Activated CD8-positive, alpha-beta memory T cell treated with anti-CD3 and anti-CD28 coated beads, Interleukin-2, amount 50 U/mL, for 24 hours (primary cell): ENCODE measurements around the gene RGS6.

ENCODE experiments used
- DNase-seq: peaks from one replicate; pipeline ENCODE4 v3.0.0-alpha.2; 2020; ENCODE audit errors: extremely low read depth

Gene RGS6

GRCh38 chr14:72499746-72500145, 567.5 kb downstream of the RGS6 start:
- DNase-seq: no peak

- no peak for DNase-seq
Observed at GRCh38 chr14:72500234-72500838, 568.1 kb downstream of the RGS6 start.

DNA sequence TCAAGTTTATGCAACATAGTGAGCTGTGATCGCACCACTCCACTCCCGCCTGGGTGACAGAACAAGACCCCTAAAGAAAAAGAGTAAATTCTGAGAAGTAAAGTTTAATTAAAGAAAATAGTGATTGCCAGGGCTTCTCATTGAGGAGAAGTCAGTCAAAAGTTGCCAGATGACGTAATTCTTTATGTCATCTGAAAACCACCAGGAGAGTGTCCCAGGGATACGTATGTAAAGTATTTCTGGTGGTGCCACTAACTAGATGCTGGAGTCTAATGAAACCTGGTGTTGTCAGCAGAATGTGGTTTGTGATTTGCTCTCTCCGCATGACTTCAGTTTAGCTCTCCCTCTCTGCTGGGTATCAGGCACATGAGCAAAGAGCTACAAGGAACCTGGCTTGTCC, 569.2 kb downstream of the RGS6 start:
- no peak for DNase-seq

DNA sequence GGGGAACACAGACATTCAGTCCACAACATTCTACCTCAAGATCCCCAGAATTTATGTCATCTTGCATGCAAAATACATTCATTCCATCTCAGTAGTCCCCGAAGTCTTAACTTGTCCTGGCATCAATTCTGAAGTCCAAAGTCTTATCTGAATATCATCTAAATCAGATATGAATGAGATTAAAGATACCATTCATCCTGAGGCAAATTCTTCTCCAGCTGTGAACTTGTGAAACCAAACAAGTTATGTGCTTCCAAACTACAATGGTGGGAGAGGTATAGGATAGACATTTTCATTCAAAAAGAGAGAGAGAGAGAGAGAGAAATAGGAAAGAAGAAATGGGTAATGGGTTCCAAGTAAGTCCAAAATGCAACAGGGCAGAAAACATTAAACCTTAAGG, 571.0 kb downstream of the RGS6 start:
- no peak for DNase-seq

DNA sequence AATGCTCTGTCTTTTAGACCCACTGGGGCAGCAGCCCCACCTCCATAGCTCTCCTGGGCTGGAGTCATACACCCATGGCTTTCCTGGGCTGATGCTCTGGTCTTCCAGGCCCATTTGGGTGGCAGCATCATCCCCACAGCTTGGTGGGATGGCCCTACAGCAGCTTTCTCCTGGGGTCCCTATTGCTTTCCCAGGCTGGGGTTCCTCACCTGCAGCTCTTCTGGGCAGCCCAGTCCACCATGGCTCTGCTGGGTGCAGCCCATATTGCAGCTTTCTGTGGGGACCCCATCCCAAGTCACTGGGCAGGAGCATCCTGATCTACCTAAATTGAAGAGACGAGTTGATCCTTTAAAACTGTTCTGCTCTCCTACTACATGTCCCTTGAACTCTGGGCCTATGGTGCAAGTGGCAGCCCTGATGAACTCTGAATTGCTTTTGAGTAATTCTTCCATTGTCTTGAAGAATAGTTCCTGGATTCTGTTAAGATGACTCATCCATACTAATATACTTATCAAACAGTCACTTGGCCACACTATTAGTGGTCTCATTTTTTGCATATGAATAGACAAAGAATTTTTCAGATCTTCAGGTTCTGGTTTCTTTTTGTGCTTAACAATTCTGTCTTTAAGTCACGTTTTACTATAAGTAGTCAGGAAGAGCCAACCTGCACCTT, 571.6 kb downstream of the RGS6 start:
- no peak for DNase-seq

DNA sequence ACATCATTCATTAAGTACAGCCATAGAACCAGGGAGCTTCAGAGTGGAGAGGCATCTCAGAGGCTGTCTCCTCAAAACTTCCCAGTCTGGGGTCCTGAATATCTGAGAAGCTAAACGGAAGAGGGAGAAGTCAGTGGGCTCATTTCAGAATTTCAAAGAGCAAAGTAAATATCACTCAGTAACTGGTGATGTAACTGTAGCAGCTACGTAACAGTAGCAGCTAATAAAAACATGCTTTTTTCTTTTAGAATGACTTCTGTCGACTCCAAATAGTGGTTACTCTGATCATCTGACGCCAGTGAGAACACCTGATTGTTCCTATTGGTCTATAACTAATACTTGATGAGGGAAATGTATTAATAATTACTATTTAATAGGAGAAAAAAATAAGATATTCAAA, 578.3 kb downstream of the RGS6 start:
- DNase-seq: no peak

DNA sequence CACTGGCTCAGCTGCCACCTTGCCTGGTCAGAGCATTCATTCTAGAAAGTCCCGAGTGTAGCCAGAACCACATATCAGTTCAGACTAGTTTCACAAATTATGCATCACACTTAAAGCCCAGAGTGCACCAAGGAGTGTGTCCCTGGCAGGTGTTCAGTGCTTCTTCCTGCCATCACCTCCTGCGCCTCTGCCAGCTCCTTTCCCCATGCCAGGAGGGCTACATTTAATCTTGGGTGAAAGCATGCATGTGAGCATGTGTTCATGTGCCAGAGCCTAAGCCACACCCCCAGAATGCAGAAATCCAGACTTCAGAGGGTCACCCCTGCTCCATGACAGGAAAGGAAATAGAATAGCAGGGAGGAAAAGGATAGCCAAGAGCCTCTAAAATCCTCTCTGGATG, 580.1 kb downstream of the RGS6 start:
- DNase-seq: no peak

DNA sequence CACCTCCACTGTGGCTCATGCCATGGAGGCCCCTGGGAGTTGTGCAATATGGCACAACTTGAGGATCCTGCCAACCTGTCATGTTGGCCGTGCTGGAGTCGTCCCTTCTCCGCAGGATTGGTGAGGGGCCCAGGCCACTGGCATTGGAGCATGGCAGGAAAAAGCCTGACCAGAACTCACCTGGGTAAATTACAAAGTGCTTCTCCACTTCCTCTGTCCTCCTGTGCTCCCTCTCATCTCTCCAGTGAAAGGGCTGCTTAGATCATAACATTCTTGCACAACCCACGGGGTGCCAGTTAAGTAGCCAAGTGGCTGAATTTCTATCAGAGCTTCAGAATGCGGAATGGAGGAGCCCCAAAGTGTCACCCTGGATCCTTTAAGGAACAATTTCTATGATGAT, 580.7 kb downstream of the RGS6 start:
- no peak for DNase-seq

- DNase-seq: no peak
Observed at GRCh38 chr14:72513346-72513745, 581.1 kb downstream of the RGS6 start.

GRCh38 chr14:72513965-72514659, 581.9 kb downstream of the RGS6 start:
- no peak for DNase-seq

DNA sequence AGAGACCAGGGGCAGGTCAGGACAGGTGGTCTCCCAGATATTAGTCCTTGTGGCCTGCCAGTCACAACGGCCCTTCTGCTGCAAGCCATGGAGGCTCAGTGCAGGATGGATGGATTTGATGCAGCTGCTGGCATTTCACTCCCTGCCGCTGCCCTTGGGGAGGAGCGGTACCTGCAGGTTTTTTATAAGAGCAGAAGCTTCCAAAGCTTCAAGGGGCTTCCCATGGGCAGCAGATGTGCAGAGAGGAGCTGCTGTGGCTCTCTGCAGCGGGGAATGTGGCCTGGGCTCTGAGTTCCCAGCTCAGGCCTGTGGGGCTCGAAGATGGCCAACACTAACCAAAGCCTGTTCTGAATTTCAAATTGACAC, 582.4 kb downstream of the RGS6 start:
- DNase-seq: no peak

DNA sequence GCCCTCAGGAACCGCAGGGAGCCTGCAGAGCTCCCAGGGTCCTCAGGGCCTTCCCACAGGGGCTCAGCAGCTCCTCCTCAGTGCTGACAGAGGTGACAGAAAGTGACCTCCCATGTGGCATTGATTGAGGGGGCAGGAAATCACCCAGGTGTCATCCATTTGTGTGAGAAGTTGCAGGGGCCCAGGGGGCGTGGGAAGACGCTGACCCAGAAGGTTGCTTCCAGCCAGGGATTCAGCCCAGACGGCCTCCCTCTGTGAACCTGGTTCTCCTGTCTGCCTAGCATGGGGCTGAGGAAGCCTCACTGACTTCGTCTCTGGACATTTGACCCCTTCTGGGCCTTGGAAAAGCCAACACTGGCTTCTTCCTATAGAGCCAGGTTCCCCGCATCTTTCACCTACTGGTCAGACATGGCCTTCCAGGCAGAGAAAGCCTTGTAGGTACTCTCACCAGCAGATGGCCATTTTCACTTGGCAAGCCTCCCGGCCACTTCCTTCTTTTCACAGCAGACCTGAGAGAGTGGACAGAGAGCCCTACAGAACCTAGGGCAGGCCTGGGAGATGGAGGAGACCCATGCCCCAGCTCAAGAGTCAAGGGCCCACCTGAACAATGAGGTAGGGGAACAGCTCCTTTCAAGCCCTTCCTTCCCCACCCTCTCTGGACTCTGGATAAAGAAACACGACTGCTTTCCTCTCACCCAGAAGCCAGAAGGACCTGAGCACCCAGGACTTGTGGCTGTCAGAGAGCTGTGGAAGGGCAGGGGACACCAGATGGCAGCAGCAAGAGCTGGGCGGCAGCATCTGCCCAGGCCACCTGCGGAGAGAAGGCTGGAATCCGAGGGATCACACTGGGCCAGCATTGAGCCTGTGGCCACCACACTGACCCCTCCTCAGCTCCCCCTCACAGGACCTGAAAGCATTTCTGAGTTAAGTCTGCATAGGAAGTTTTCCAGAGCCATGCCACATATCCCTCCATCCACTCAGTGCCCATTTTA, 583.8 kb downstream of the RGS6 start:
- DNase-seq: no peak

DNA sequence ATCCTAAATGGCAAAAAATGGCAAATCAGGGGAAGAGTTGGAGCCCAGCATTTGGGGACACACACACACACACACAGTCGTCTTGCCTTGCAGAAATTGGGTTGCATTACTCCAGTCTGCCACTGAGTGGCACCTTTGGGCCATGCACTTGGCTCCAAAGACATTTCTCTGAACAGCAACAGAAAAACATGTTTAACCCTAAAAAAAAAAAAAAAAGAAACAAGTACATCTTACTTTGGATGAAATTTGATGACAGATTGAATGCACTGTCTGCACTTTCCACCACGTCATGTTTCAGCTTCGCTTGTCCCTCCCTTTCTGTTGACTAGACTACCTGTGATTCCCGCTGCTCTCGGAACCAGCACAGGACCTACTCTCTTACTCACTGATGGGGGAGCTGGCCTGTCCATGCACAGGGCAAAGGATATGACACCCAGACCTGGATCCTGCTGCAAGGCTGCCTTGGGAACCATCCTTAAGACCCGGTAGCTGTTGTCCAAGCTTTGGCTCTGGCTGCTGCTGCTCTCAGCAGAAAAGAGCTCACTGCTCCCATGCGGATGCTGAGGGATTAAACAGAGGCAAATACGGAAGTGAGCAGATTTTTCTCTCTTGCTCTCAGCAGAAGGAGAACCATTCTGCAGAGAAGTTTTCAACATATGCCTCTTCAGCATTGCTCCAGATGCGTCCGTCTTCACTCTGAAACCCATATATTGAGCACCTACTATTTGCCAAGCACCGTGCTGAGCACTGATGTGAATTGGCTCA, 584.9 kb downstream of the RGS6 start:
- peak; percentile 39 for DNase-seq

DNA sequence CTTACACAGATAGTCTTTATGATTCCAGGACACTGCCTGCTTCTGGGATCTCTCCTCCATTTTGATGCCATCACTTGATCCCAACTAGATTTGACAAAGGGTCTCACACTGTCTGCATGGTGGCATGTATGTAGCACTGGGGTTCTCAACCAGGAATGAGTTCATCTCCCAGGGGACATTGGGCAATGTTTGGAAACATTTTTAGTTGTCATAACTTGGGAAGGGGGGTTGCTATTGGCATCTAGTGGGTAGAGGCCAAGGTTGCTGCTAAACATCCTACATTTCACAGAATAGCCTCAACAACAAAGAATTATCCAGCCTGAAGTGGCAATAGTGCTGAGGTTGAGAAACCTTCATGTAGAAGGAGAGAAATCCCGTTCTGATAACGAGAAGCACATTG, 585.5 kb downstream of the RGS6 start:
- DNase-seq: no peak

GRCh38 chr14:72518809-72519377, 586.7 kb downstream of the RGS6 start:
- DNase-seq: peak; percentile 9

DNA sequence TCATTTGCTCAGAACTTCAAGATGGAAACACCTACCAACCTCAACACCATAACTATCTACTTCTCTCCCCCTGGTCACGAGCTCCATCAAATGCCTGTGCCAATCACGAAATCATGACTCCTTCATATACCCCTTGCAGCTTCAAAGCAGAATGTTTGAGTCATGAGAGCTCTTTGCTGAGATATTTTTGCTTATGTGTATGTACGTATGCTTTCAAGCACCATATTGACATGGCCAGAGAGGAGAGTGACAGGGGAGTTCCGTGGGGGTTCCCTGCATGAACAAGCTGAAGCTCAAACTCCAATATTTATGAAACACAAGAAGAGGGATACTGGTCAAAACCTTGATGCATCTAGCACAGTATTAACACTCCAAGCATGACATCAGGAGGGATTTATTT, 587.3 kb downstream of the RGS6 start:
- no peak for DNase-seq

- DNase-seq: no peak
Observed at GRCh38 chr14:72521045-72521444, 588.8 kb downstream of the RGS6 start.

DNA sequence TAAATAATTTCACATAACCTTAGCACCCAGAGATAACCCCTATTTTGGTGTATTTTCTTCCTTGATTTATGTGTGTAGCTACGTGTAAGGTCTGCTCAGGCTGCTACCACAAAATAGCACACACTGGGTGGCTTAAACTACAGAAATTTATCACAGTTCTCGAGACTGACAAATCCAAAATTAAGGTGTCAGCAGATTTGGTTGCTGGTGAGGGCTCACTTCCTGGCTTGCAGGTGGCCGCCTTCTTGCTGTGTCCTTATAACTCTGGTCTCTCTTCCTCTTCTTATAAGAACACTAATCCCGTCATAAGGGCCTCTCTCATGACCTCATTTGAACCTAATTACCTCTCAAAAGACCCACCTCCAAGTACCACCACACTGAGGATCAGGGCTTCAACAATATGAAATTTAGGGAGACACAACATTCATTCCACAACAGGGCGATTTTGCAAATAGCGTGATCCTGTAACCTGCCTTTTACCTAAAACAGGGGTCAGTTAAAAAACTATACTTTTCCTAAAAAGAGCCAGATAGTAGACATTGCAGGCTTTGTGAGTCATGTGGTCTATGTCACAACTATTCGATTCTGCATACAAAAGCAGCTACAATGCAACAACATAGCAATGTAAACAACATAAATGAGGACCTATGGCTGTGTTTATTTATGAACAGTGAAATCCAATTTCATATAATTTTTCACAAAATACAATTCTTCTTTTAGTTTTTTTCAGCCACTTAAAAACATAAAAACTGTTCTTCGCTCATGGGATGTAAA, 589.9 kb downstream of the RGS6 start:
- no peak for DNase-seq

- no peak for DNase-seq
Observed at GRCh38 chr14:72522847-72523246, 590.6 kb downstream of the RGS6 start.
